Effector CD8-positive, alpha-beta T cell (primary cell): ENCODE measurements around the gene ACIN1.
"Not testable (repeated sequence)": the region's sequence is repeated elsewhere in the genome, so short reads cannot be mapped to it uniquely, and the experiment has no call there.

Source experiments
- DNase-seq: peaks from one replicate; lab custom pipeline; 2025; lab: John Stamatoyannopoulos, UW

ACIN1 gene

GRCh38 chr14:23125011-23125410 is 30.1 kb upstream of the ACIN1 start:
- DNase-seq = no peak

GRCh38 chr14:23124337-23124954 is 29.5 kb upstream of the ACIN1 start:
- no peak for DNase-seq

- DNase-seq = no peak
These were observed 28.5 kb upstream of the ACIN1 start for GRCh38 chr14:23123419-23123818.

- no peak for DNase-seq
These were observed 27.1 kb upstream of the ACIN1 start for GRCh38 chr14:23122086-23122485.

- DNase-seq = no peak
These were observed 26.4 kb upstream of the ACIN1 start for GRCh38 chr14:23121361-23121771.

- peak; percentile 73 for DNase-seq
These were observed 25.8 kb upstream of the ACIN1 start for GRCh38 chr14:23120541-23121251.

GRCh38 chr14:23119363-23120327 is 24.7 kb upstream of the ACIN1 start:
- DNase-seq = no peak

- no peak for DNase-seq
These were observed 23.8 kb upstream of the ACIN1 start, which contains the start of gene CEBPE for GRCh38 chr14:23118506-23119362. Gene CEBPE (minus strand): TSS chr14:23119255. CDS start chr14:23119091, 164 bp downstream.

- DNase-seq = no peak
These were observed 22.6 kb upstream of the ACIN1 start for GRCh38 chr14:23117371-23118020.

GRCh38 chr14:23115918-23116317 is 21.0 kb upstream of the ACIN1 start:
- DNase-seq = no peak

GRCh38 chr14:23115039-23115731 is 20.2 kb upstream of the ACIN1 start:
- no peak for DNase-seq

GRCh38 chr14:23114669-23115038 is 19.7 kb upstream of the ACIN1 start:
- DNase-seq = no peak

GRCh38 chr14:23114120-23114458 is 19.2 kb upstream of the ACIN1 start:
- DNase-seq = no peak

- DNase-seq = no peak
These were observed 18.6 kb upstream of the ACIN1 start for GRCh38 chr14:23113431-23114119.

GRCh38 chr14:23112359-23113178 is 17.6 kb upstream of the ACIN1 start:
- no peak for DNase-seq

GRCh38 chr14:23110579-23111365 is 15.8 kb upstream of the ACIN1 start:
- no peak for DNase-seq

- no peak for DNase-seq
These were observed 14.8 kb upstream of the ACIN1 start for GRCh38 chr14:23109769-23110168.

GRCh38 chr14:23108169-23108568 is 13.2 kb upstream of the ACIN1 start:
- DNase-seq = not testable (repeated sequence)
